ENCODE measurements around the gene KIRREL3.

KIRREL3 gene

DNA sequence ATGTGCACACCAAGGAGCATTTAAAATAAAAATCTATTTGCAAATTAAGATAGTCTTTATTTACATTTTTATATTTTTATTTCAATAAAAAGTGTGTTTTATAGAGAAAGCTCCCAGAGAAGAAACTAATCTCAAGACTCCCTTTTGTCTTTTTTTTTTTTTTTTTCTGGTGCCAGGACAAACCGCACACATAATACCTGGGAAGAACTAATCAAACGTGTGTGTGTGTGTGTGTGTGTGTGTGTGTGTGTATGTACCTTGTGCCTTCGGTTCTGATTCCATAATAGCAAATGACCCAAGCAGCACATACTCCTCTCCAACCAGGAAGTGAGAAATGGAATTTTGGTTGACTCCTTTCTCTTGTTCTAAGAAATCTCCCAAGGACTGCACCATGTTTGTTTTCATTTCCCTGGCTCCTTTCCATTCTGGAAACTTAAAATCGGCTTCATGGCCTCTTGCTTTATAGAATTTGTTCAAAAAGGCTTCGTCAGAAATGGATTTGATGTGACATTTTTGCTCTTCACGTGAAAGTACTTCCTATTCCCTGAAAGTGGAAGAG is 579.8 kb downstream of the KIRREL3 start:
- DNase-seq (ENCODE audit: insufficient read length, low spot score): no peak
- FAIRE-seq: no peak
- TF ChIP-seq, protein P1, sequence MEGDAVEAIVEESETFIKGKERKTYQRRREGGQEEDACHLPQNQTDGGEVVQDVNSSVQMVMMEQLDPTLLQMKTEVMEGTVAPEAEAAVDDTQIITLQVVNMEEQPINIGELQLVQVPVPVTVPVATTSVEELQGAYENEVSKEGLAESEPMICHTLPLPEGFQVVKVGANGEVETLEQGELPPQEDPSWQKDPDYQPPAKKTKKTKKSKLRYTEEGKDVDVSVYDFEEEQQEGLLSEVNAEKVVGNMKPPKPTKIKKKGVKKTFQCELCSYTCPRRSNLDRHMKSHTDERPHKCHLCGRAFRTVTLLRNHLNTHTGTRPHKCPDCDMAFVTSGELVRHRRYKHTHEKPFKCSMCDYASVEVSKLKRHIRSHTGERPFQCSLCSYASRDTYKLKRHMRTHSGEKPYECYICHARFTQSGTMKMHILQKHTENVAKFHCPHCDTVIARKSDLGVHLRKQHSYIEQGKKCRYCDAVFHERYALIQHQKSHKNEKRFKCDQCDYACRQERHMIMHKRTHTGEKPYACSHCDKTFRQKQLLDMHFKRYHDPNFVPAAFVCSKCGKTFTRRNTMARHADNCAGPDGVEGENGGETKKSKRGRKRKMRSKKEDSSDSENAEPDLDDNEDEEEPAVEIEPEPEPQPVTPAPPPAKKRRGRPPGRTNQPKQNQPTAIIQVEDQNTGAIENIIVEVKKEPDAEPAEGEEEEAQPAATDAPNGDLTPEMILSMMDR (IDR thresholded peaks at IDR 0.05; ENCODE audit: insufficient read depth, missing control alignments): no peak

DNA sequence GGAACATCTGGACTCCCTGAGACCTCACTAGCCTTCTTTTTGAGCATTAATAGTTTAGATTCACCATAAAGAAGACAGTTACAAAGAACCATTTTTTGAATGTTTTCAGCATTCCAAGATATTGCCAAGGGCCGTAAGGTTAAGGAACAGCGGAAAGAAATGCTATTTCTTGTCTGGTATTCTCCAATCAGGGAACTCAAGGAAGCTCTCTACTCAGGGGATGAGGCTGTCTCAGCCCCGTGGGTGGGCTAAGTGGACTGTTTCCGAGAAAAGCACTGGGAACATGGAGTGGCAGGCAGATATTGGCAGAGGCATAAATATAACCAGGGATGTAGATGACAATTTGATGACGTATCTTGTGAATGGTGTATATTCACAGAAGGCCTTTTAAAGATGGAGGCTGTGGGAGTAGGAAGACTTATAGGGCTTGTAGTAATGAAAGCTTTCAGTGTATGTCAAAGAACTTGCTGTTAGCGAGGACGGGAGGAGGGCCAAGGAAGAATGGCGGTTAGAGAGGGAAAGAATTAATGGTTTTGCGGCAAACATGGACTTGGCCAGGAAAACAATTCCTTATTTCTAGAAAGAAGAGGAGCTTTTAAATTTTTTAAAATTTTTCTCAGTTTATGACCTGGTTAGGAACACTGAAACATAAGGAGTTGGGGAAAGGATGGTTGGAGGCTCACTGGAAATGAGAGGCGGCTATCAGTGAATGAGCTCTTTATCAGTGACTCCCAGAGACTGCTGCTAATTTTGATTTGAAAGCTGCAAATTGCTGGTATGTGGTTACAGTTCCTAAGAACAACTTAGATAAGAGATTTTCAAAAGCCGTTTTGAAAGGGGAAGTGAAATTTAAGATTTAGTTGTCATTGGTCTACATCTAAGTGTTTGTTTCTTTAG is 580.5 kb downstream of the KIRREL3 start:
- TF ChIP-seq, protein P1 (IDR thresholded peaks at IDR 0.05; ENCODE audit: insufficient read depth, missing control alignments): no peak
- FAIRE-seq: no peak
- no peak for DNase-seq (ENCODE audit: insufficient read length, low spot score)

DNA sequence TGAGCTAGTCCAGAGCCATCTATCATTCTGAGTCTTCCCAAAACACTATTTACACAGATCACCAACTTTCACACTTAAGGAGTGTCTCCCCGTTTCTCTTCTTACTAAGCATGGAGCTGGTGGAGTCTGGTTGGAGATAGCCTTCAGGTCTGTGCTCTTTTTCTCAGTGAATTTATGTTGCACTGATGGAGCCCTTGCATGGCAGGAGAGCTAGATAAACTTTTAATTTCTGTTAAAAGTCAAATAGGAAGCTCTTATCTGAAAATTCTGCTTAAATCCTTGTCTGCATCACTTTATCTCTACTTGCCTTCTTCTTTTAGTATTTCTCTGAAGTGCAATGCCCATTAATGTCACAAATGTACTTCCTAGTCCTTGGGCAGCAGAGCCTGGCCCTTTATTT is 581.7 kb downstream of the KIRREL3 start:
- no peak for DNase-seq (ENCODE audit: insufficient read length, low spot score)
- no peak for FAIRE-seq
- TF ChIP-seq, protein P1 (IDR thresholded peaks at IDR 0.05; ENCODE audit: insufficient read depth, missing control alignments): no peak

DNA sequence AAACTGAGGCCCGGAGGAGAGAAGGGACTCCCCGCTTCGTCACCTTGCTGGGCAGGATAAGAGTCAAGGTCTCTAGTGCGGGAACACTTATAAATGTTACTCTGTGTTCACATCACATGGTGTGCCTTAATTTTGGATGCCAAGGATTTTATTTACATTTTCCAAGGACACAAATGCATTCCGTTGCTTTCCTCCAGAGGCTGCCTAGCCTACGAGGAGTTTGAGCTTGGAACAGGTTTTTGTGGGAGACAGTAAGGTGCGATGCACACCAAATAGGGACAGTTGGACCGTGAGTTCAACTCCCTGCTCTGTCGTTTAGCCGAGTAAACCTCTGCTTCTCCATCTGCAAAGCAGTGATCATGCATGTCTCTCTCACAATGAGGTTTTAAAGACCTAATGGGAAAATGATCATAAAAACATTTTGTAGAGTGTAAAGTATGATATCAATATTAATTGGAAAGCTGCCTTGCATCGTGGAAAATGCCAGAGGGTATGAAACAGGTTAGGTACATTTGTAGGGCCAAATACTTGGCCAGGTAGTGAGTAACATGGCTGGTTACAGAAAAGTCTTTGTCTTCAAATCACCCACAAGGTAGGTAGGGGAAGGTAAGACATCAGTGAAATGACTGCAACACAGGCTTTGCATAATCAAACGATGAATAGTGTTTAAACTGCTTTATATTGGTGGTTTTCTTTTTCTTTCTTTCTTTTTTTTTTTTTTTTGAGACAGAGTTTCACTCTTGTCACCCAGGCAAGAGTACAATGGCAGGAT is 583.3 kb downstream of the KIRREL3 start:
- TF ChIP-seq, protein P1 (IDR thresholded peaks at IDR 0.05; ENCODE audit: insufficient read depth, missing control alignments): no peak
- FAIRE-seq: no peak
- no peak for DNase-seq (ENCODE audit: insufficient read length, low spot score)

DNA sequence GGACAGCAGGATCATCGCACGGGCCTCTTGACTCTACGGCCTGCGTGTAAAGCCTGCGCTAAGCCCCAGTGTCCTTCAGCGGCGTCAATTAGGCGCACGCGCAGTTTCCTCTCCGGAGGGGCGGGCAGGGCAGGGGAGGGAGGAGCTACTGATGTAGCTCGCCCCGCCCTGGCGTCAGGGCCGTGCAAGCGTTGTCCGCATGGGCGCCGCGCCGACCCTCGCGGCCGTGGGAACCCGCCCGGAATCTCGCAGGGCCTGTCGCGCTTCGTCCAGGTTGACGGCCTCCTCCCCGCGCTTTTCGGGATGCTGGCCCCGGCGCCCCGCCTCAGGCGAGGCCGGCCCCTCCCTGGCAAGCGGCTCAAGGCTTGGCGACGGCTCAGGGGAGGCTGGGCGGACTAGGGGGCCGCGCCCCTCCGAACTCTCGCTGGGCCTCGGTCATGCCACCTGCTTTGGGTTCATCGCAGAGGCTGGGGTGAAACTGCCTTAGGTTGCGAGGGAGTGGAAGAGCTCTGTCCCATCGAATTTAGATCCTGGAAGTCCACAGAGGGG is 584.0 kb downstream of the KIRREL3 start:
- no peak for FAIRE-seq
- TF ChIP-seq, protein P1 (IDR thresholded peaks at IDR 0.05; ENCODE audit: insufficient read depth, missing control alignments): no peak
- DNase-seq (ENCODE audit: insufficient read length, low spot score): peak; percentile 55

DNA sequence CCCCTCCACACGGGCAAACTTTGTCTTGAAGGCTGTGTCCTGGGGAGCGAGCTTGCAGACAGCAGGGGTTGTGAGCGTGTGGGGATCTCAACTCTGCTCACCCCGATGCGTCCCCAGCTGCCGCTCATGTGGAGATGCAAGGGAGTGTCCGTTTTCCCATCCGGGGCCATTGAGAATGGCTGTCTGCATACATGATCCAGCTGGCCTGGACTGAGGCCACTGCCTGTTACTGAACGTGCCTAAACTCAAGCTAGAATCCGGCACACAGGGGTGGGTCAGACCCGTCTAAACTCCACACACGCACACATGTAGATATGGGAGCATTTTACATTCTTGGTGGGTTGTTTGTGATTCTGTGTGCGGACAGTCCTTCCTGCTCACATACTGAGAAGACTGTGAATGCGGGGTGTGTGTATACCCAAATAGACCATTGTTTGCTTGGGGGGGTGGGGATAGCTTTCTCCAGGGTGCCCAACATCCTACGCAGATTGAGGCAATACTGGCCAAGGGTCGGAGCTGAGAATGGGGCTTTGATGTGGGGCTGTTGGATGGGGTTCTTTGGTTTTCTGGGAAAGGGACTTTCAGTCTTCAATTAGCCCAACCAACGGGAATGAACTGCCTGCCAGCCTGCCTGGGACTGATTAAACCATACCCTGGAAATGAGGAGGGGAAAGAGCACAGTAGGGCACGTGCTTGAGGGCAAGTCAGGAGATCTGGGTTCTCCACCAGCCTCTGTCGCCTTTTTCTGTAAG is 584.7 kb downstream of the KIRREL3 start:
- TF ChIP-seq, protein P1 (IDR thresholded peaks at IDR 0.05; ENCODE audit: insufficient read depth, missing control alignments): no peak
- FAIRE-seq: no peak
- no peak for DNase-seq (ENCODE audit: insufficient read length, low spot score)

All from D721Med (cell line).